Nephron (organoid): ENCODE data around the gene KCNRG.
A peak's percentile ranks its signal among the peaks of the same experiment; 100 is the strongest.

ENCODE experiments used
- H3K27ac Mint-ChIP-seq, 3 experiments: 2 replicates each; pipeline ENCODE4 v1.8.0; 2020; ENCODE audit warnings: mixed read lengths in 3 of 3, mild to moderate bottlenecking in 2 of 3, moderate library complexity in 1 of 3
- H3K27me3 Mint-ChIP-seq: 2 replicates; pipeline ENCODE4 v1.8.0; 2021; ENCODE audit warnings: low read depth, mild to moderate bottlenecking, moderate library complexity, mixed read lengths
- H3K36me3 Mint-ChIP-seq: 2 replicates; pipeline ENCODE4 v1.8.0; 2020; ENCODE audit warnings: low read depth, mixed read lengths
- H3K4me1 Mint-ChIP-seq: 2 replicates; pipeline ENCODE4 v1.8.0; 2020; ENCODE audit warnings: mixed read lengths
- H3K4me3 Mint-ChIP-seq, 3 experiments: 2 replicates each; pipeline ENCODE4 v1.8.0; 2020; ENCODE audit warnings: mild to moderate bottlenecking in 3 of 3, mixed read lengths in 3 of 3, moderate library complexity in 2 of 3
- H3K9me3 Mint-ChIP-seq: 2 replicates; pipeline ENCODE4 v1.8.0; 2020; ENCODE audit warnings: mixed read lengths
- CTCF ChIP-seq, 3 experiments: fragments of 200-600 bp; sonication (generic); IDR thresholded peaks; one replicate each; pipeline ENCODE4 v1.5.0; 2021; ENCODE audit warnings: antibody characterized with exemption in 3 of 3; ENCODE audit not compliant: unreplicated experiment in 3 of 3

The KCNRG gene

GRCh38 chr13:49995625-49996101, 19.6 kb upstream of the KCNRG start:
- peak overlapping the region; percentile 91 to 93 (median 93) for H3K27ac Mint-ChIP-seq
- H3K9me3 Mint-ChIP-seq = no peaks in the 10 kb centered on the region
- no peaks in the 10 kb centered on the region for H3K27me3 Mint-ChIP-seq
- peak overlapping the region; percentile 74 to 87 (median 85) for H3K4me3 Mint-ChIP-seq
- peaks cover 39% of the 10 kb centered on the region for H3K4me1 Mint-ChIP-seq
- no peak for TF ChIP-seq CTCF (IDR thresholded peaks at IDR 0.05; ENCODE audit: unreplicated experiment in 3 of 3)
- peaks cover 29% of the 10 kb centered on the region for H3K36me3 Mint-ChIP-seq

- H3K4me3 Mint-ChIP-seq = peak overlapping the region; percentile 74 to 87 (median 85)
- no peak for TF ChIP-seq CTCF (IDR thresholded peaks at IDR 0.05; ENCODE audit: unreplicated experiment in 3 of 3)
- no peaks in the 10 kb centered on the region for H3K27me3 Mint-ChIP-seq
- peak overlapping the region; percentile 91 to 97 (median 93) for H3K27ac Mint-ChIP-seq
- H3K4me1 Mint-ChIP-seq = peaks cover 40% of the 10 kb centered on the region
- H3K36me3 Mint-ChIP-seq = peaks cover 30% of the 10 kb centered on the region
- H3K9me3 Mint-ChIP-seq = no peaks in the 10 kb centered on the region
Observed at GRCh38 chr13:49996161-49996915, 18.9 kb upstream of the KCNRG start.

GRCh38 chr13:49996951-49997895, 18.0 kb upstream of the KCNRG start, which contains the start of gene TRIM13:
TSS of gene TRIM13 (plus strand) at chr13:49997042. CDS start at chr13:50011941, 14,899 bp downstream.
- H3K27ac Mint-ChIP-seq = peak within 1 kb of the TSS; percentile 97 to 99 (median 98)
- no peaks in the 10 kb centered on the region for H3K27me3 Mint-ChIP-seq
- H3K36me3 Mint-ChIP-seq = peaks cover 30% of the 10 kb centered on the region
- peak; percentile 72 to 82 (median 75) for TF ChIP-seq CTCF (IDR thresholded peaks at IDR 0.05; ENCODE audit: unreplicated experiment in 3 of 3)
- H3K4me1 Mint-ChIP-seq = peaks cover 40% of the 10 kb centered on the region
- H3K4me3 Mint-ChIP-seq = peak within 1 kb of the TSS; percentile 87 to 94 (median 92)
- no peaks in the 10 kb centered on the region for H3K9me3 Mint-ChIP-seq

- Mint-ChIP-seq H3K27ac (peak overlapping the region; percentile 97 to 99 (median 98)), H3K4me1 (peaks cover 40% of the 10 kb centered on the region), H3K4me3 (peak overlapping the region; percentile 87 to 94 (median 92)), H3K36me3 (peaks cover 35% of the 10 kb centered on the region), H3K9me3 (no peaks in the 10 kb centered on the region), H3K27me3 (no peaks in the 10 kb centered on the region)
- TF ChIP-seq CTCF (IDR thresholded peaks at IDR 0.05; ENCODE audit: unreplicated experiment in 3 of 3) = no peak
Observed at GRCh38 chr13:49997955-49998354, 17.3 kb upstream of the KCNRG start.

- Mint-ChIP-seq H3K9me3 (no peaks in the 10 kb centered on the region), H3K4me1 (peaks cover 37% of the 10 kb centered on the region)
Observed at GRCh38 chr13:49998714-49999624, 16.3 kb upstream of the KCNRG start.

More at GRCh38 chr13:49998714-49999624, 16.3 kb upstream of the KCNRG start:
- peak overlapping the region; percentile 97 to 99 (median 98) for H3K27ac Mint-ChIP-seq
- peak overlapping the region; percentile 87 to 94 (median 92) for H3K4me3 Mint-ChIP-seq
- H3K27me3 Mint-ChIP-seq = no peaks in the 10 kb centered on the region
- no peak for TF ChIP-seq CTCF (IDR thresholded peaks at IDR 0.05; ENCODE audit: unreplicated experiment in 3 of 3)
- peaks cover 44% of the 10 kb centered on the region for H3K36me3 Mint-ChIP-seq
